HG02610 (cell line): ENCODE results near the gene NCKAP5.

Experiments used
- ATAC-seq: cut with Tn5 transposase; IDR thresholded peaks from one replicate; pipeline ENCODE4 v1.9.1; 2021; ENCODE audit warnings: mild to moderate bottlenecking, moderate library complexity; ENCODE audit not compliant: unreplicated experiment

Gene NCKAP5

GRCh38 chr2:133568172-133568571, at the start of gene NCKAP5:
TSS of gene NCKAP5 (minus strand) at chr2:133568463. CDS start at chr2:133517526, 50,937 bp downstream.
- no peak for ATAC-seq

- ATAC-seq = no peak
Measured at GRCh38 chr2:133609664-133610063, 41.4 kb upstream of the NCKAP5 start.

- ATAC-seq = no peak
Measured at GRCh38 chr2:133608291-133608690, 40.0 kb upstream of the NCKAP5 start.

- no peak for ATAC-seq
Measured at GRCh38 chr2:133607679-133608078, 39.4 kb upstream of the NCKAP5 start.

GRCh38 chr2:133606616-133607015, 38.4 kb upstream of the NCKAP5 start:
- no peak for ATAC-seq

- ATAC-seq = no peak
Measured at GRCh38 chr2:133605766-133606137, 37.5 kb upstream of the NCKAP5 start.

GRCh38 chr2:133605011-133605765, 36.9 kb upstream of the NCKAP5 start:
- ATAC-seq = peak; percentile 60

GRCh38 chr2:133603109-133603508, 34.8 kb upstream of the NCKAP5 start:
- no peak for ATAC-seq

- no peak for ATAC-seq
Measured at GRCh38 chr2:133602538-133602937, 34.3 kb upstream of the NCKAP5 start.

- ATAC-seq = no peak
Measured at GRCh38 chr2:133600266-133600928, 32.1 kb upstream of the NCKAP5 start.

- ATAC-seq = no peak
Measured at GRCh38 chr2:133599811-133600210, 31.5 kb upstream of the NCKAP5 start.

GRCh38 chr2:133599211-133599803, 31.0 kb upstream of the NCKAP5 start:
- no peak for ATAC-seq

- ATAC-seq = no peak
Measured at GRCh38 chr2:133598769-133599168, 30.5 kb upstream of the NCKAP5 start.

- no peak for ATAC-seq
Measured at GRCh38 chr2:133596701-133597393, 28.6 kb upstream of the NCKAP5 start.

- no peak for ATAC-seq
Measured at GRCh38 chr2:133591164-133591563, 22.9 kb upstream of the NCKAP5 start.

GRCh38 chr2:133589456-133589855, 21.2 kb upstream of the NCKAP5 start:
- ATAC-seq = no peak

GRCh38 chr2:133588144-133588543, 19.9 kb upstream of the NCKAP5 start:
- ATAC-seq = no peak

- no peak for ATAC-seq
Measured at GRCh38 chr2:133586978-133587377, 18.7 kb upstream of the NCKAP5 start.

GRCh38 chr2:133581010-133581760, 12.9 kb upstream of the NCKAP5 start:
- ATAC-seq = no peak

- ATAC-seq = no peak
Measured at GRCh38 chr2:133579274-133579673, 11.0 kb upstream of the NCKAP5 start.

- ATAC-seq = no peak
Measured at GRCh38 chr2:133576714-133577113, 8.5 kb upstream of the NCKAP5 start.
